ENCODE measurements around the gene ANKRD44.

ANKRD44 gene

DNA sequence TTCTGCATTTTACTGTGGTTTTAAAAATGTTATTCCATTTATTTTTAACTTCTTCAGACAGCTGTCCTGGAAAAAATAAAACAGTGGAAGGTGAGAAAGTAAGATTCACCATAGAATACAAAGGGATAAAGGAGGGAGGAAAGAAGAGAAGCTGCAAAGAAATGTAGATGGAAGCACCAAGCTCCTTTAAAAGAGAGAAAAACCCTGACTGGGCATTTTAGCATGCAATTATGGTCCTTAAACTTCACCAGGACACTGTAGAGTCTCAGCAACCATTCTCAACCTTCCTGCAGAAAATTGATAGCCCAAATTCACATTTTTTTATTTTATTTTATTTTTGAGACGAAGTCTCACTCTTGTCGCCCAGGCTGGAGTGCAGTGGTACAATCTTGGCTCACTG is 11.6 kb upstream of the ANKRD44 start:
- no peak for DNase-seq (ENCODE audit: low read depth in 2 of 2)

DNA sequence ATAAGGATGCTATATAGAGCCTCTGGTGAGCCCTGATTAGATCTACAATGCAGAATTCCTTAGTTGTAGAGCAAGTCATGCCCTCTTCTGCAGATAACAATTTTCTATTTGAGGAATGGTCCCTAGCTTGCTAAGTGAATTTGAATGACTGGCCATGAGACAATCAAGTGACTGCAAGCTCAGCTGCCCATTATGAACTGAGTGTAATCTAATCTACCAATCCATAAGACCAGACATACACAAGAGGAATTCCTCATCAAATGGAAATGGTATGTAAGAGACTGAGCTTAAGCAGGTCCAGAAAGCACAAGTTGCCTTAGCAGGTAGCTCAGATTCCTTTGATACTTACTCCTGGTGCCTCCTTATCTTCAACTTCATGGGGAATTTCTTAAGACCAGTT is 4.8 kb upstream of the ANKRD44 start:
- no peak for DNase-seq (ENCODE audit: low read depth in 2 of 2)

DNA sequence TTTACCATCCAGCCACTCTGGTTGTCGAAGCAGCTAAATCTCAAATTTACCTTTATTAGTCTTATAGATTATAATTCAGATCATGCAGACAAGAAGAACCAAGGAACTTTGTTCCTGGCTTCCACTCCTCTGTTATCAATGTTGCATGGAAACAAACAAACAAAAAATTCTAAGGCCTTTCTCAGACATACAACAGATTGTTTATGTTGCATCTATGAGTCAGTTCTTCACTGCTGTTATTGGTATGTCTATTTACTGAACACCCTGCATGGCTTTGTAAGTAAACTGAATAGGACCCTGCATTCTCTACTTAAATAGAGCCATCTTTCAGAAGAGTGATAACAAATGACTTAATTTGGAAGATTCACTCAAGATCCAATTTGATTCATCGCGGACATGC is 1.6 kb upstream of the ANKRD44 start:
- DNase-seq (ENCODE audit: low read depth in 2 of 2), result no peak

DNA sequence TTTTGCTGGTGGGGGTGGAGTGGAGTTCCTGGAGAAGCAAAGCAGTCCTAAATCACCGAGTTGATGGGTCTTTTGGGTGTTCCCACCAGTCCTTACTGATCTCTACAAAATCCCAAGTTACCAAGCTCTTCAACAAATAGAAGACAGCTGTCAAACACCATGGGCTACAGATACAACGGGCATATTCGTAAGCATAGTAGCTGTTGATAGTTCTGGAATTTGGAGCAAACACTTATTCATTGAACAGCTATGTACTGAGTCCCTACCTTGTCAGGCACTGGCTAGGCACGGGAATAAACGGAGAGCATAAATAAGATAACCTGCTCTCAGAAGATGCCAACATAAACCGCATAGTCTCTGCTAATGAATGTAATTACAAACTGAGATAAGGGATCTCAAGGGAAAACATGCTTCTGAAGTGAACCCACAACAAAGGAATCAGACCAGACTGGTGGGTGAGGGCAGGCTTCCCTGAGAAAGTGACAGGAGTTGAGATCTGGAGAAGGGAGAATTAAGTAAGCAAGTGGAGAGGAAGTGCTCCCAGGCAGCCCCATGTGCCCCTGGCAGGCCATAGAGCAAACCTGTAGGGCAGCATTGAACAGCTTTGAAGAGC is 947 bp upstream of the ANKRD44 start:
- no peak for DNase-seq (ENCODE audit: low read depth in 2 of 2)

DNA sequence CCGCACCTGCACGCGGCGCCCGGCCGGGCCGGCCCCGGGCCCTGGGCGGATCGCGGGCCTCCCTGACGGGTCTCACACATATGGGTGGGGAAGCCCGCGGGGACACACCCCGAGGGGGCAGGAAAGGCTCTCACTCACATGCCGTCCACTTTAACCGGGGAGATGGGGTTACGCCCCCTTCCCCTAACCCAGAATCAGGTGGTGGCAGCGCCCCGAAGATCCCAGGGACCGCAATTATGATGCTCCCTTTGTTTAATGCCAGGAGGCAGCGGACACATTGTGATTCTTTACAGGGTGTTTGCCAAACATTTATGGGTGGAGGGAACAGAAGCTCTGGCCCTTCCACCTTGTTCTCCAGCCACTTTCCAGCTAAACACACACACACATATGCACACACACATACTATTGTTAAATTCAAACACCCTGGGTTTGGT is 424 bp upstream of the ANKRD44 start:
- no peak for DNase-seq (ENCODE audit: low read depth in 2 of 2)

DNA sequence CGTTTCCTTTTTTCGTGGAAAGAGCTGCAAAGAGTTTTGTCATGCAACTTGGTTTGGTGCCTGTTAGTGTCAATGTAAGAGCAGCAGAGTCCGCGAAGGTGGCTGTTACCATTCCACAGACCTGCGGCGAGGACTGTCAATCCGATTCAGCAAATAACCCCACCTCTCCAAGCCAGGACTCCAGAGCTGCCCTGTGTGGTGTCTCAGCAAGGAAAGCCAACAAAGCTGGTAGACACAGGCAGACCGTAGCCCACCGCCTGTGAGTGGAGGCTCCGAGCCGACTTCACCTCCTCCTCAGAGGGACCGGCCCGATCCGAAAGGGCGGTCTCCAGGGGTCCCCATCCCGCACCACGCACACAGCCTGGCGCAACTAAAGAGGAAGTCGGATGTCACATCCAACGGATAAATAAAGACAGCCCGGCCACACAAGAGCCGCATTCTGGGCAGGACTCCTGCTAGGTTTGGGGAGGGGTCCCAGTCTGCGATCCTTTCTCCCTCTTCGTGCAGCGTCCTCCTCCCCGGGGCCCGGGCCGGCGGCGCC is 819 bp downstream of the ANKRD44 start:
- peak; percentile 36 to 53 for DNase-seq (ENCODE audit: low read depth in 2 of 2)

DNA sequence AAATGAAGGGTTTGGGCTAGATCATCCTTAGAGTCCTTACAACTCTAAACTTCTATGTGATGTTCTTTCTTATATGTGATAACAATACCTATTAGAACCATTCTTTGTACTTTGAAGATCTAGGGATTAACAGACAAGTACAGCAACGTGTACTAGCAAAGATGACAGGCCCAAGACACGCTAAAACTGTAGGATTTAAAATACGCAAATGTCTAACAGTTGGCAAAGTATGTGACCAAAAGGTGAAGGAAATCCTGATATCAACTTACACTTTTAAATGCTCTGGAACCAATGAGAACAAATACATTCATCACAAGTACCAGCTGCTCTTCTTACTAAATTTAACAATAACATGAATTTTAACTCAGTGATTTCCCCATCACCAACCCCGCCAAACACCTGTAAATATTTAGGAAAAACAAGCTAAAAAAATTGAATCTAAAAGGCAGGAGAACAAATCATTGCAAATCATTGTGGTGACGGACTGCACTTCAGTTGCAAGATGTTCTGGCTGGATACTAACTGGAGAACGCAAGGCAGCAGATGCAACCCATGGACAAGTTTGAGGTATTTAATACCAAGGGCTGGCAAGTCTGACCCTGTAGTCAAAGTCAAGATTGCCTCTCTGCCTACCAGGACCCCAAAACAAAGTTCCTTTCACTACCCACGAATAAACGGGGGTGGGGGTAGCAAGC is 1.4 kb downstream of the ANKRD44 start:
- DNase-seq (ENCODE audit: low read depth in 2 of 2), result no peak

DNA sequence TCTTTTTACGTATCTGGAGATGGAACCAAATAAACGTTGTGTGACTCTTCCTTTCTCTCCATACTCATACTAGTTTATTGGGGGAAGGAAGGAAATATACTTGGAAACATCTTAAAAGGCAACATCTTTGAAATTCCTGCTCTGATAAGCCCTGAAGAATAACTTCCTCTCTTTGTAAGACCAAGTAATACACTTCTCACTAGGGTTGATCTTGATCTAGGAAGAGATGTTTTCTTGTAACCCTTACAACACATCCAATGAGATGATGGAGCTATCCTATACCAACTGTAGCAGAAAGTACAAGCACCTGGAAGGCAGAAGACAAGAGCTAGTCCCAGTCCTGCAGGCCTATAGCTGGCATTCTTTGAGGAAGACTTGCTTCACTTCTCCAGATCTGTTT is 2.0 kb downstream of the ANKRD44 start:
- no peak for DNase-seq (ENCODE audit: low read depth in 2 of 2)

DNA sequence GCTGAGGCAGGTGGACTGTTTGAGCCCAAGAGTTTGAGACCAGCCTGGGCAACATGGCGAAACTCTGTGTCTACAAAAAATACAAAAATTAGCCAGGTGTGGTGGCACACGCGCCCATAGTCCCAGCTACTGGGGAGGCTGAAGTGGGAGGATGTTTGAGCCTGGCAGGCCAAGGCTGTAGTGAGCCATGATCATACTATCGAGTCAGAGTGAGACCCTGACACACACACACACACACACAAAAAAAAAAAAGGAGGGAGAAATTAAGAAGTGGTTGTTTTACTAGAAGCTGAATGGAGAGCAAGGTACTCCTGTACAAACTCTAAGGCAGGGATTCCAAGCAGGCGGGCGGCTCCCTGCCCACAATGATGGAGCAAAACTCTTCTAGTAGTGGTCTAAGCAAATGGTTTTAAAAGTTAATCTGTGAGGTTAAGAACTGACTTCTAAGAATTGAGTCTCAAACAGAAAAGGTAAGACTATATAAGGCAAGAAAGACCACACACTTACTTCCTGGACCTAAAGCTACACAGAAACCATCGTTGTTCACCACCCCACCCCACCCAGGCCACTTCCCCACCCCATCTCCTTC is 2.6 kb downstream of the ANKRD44 start:
- DNase-seq (ENCODE audit: low read depth in 2 of 2), result peak in 1 of 2 donors; percentile 20

DNA sequence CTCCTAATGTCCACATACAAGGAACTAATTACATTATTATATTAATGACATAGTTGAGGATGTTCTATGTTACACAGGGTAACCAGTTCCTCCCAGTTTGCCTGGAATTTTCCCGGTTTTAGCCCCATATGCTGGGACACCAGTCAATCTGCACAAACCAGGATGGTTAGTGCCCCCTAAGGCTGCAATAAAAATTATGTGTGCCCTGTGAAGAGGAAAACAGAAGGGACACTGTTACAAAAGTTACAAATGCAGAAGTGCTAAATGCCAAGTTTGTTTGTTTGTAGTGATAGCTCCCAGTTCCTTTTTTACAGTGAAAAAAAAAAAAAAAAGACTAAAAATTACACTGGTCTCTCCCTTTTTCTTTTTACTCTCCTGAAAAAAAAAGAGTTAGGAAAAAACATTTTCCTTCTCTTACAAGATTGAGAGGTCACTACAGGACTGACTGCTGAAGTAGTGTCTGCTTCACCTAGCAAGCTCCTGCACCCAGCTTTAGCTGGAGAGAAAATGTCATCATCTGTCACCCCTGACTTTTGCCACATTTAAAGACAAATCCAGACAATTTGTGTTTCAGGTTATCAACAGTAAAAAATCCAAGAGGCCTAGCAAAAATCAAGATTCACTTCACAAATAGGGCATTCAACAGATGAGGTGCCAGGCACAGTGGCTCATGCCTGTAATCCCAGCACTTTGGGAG is 3.2 kb downstream of the ANKRD44 start:
- DNase-seq (ENCODE audit: low read depth in 2 of 2), result no peak

DNA sequence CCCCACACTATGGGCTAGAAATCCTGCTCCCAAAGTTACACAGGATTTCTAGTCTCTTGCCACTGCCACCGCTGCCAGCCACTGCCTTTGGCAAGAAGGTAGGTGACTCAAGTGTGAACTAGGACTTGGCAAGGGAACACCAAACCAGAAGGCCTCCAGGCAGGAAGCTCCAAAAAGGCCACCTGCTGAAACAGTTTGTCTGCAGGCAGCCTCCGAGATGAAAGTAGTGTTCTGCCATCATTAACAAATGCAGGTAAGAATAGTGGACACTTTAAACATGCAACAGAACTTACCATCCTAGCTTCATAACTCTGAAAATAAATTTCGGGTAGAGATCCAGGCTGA is 3.9 kb downstream of the ANKRD44 start:
- no peak for DNase-seq (ENCODE audit: low read depth in 2 of 2)

DNA sequence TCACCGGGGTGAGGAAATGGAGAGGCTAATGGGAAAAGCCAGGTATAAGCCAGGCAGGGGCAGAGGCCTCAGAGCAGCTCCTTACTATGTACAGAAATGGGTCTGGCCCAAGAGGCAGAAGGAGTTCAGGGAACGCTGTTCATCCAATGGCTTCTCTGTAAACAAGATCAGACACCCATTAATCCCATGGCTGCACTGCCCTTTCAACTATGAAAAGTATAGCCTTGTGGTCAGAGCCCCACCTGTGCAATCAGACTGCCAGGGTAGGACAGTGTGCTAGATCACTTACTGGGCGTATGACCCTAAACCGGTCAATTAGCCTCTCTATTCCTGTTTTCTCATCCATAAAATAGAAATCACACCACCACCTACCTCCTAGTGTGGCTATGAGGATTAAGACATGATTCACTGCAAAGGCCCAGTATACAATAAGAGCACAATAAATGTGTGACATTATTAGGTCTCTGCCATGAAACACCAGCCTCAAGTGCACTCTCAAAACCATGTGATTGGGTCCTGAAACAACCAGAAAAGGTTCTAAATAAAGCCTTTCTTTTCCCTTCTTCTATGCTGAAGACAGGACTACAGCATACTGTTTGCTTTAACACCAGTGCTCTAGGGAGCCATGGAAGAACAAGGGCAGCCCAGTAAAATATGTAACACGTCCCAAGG is 4.4 kb downstream of the ANKRD44 start:
- no peak for DNase-seq (ENCODE audit: low read depth in 2 of 2)

DNA sequence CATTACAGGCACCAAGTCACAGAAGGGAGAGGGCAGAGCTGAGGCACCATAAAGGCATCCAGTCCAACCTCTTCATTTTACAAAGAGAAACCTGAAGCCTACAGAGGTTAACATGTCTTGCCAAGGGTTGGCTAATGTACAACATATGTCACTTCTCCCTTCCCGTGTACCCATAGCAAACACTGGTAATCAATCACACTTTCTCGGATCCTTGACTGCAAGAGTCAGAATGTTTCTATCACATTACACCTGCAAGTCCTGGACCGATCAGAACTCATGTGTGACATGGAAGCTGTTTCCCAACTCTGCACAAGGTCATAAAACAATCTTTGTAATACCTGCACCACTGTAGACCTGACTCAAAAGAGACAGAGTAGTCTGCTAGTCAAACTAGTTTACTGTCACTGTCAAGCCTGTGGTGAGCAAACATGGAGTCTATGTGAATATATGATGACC is 6.0 kb downstream of the ANKRD44 start:
- no peak for DNase-seq (ENCODE audit: low read depth in 2 of 2)

DNA sequence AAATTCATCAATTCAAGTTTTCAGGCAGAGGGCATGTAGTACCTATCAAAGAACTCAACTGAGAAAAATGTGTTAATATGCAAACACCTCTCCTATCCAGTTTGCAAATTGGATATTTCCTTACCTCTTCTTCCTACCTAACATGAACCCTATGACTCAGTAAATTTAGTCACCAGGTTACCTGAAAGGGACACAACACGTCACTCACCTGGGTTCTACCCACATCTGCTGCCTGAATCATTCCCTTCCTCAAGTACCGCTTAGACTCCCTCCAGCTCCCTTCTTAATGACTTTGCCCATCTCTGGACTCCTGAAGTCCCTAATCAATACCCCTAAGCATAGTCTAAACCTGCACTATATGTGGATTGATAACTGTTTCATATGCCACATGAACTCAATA is 10.4 kb downstream of the ANKRD44 start:
- DNase-seq (ENCODE audit: low read depth in 2 of 2), result no peak

DNA sequence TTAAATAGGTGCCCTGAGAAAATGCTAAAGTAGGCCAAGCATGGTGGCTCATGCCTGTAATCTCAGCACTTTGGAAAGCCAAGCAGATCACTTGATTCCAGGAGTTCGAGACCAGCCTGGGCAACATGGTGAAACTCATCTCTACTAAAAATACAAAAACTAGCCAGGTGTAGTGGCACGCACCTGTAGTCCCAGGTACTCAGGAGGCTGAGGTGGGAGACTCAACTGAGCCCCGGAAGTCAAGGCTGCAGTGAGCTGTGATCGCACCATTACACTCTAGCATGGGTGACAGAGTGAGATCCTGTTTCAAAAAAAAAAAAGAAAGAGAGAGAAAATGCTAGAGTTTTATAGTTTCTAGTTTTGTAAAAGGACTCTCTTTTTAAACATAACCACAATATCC is 12.0 kb downstream of the ANKRD44 start:
- DNase-seq (ENCODE audit: low read depth in 2 of 2), result no peak

DNA sequence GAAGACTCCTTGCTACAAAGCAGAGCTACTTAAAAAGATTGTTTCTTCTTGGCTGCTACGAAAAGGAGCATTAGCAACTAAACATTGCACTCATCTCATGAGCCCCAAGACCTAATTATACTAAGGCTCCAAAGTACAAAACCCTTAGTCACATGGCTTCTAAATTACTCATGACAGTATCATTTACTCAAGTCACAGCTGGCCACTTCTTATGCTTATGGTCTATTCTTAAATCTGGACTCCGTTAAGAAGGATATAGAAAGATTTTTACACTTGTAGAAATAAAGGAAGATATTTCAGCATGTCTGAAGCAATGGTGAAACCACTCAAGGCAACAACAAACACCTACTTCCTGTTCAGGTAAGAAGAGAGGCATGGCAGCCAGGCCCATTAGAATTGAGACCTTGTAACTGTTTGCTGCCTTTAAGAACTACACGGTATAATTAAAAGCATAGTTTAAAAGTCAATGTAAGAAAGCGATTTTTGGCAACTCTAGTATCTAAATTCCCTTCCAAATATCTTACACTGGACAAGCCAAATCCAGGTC is 12.7 kb downstream of the ANKRD44 start:
- DNase-seq (ENCODE audit: low read depth in 2 of 2), result no peak

DNA sequence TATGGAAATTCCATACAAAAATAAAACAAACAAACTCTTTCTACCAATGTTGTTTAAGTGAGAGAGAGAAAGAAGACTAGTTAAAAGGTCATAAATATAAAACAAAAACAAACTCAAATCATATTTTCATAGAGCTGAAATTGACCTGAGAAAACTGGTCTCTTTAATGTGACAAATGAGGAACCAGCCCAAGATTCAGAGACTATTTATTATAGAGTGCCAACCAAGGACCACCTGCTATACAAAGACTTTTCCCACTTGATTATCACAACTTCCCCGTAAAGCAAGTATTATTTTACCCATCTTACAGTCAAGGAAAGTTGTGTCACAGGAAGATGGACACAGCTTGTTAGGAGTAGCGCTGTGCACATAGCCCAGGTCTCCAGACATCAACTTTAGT is 13.3 kb downstream of the ANKRD44 start:
- DNase-seq (ENCODE audit: low read depth in 2 of 2), result no peak

DNA sequence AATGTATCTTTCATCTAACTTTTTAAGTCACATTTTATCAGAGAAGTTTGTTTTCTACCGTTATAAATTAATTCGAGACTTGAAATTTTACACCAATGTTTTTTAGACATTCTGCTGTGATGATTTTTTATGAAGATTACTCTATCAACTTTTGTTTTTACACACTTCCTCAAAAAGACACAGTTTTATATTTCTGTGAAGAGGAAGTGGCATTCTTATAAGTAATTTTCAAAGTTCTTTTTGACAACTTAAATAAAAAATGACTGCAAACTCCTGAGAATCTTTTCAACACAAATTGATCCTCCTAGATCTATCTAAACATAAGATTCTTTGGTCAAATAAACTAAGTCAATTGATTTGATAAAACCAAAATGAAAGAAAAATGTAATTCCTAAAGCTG is 13.7 kb downstream of the ANKRD44 start:
- no peak for DNase-seq (ENCODE audit: low read depth in 2 of 2)

DNA sequence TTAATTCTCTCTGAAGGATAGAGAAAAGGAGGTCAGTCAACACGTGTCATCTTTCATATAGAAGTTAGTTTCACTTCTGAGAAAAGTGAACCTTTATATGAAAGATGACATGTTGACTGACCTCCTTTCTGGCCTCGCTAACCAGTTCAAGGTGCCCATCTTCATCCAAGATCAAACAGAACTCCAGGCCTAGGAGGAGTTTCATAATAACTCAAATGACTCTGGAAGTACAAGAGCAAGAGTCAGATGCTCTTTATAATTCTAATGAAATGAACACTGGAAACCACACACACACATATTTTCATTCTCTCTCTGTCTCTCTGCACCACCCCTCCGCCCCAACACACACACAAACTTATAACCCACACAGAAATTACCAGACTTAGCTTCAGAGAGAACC is 16.3 kb downstream of the ANKRD44 start:
- peak in 1 of 2 donors; percentile 43 for DNase-seq (ENCODE audit: low read depth in 2 of 2)

DNA sequence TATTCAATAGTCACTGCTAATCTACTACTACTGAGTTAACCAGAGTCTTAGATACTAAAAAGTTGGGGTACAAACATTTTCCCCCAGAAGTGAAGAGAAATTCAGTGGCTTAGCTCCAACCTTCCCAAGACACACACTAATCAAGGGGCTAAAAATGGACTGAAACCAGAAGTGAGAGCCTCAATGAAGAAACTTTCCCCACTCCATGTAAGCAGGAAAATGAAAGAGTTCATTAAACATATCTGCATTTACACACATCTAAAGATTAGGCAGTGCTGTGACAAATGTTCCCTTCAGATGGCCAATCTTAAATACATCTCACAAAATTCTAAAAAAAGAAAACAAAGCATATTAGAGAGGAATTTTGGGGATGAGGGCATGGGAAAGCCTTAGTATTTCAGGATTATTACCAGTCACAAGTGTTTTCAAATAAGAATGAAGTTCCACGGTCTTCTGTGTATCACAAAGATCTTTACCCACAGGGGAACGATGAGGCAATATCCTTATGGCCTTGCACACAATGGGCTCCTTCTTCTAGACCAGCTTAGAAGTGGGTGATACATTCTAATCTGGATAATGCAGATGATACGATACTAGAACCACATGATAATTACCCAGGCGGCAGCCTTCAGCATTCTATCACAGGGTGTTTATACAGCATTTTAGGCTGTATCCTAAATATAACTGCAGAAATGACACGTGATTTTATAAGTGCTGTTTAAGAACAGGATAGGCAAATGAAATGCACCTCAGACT is 17.1 kb downstream of the ANKRD44 start:
- no peak for DNase-seq (ENCODE audit: low read depth in 2 of 2)

DNA sequence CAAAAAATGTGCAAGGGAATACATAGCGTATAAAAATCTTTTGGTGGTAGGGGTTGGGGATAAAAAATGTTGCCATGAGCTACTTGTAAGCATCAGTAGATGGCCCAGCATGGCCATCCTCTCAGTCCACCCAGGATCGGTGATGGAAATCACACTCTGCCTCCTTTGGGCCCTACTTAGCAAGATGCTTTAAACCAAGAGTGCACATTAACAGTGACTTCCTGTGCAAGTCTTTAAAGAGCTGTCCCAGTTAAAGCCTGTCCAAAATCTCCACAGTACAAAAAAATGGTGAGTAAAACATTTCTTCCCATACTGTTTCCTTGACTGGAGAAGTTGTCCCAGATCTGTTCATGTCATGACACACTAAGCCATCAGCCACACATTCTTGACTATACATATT is 18.0 kb downstream of the ANKRD44 start:
- DNase-seq (ENCODE audit: low read depth in 2 of 2), result no peak
